A549 (cell line): ENCODE data around the gene KCNK2. TPM values are rescaled to one million over a fixed set of nuclear protein-coding genes. Genes with fewer than 3 reads are reported as not detected.
"Not testable (repeated sequence)": the region's sequence is repeated elsewhere in the genome, so short reads cannot be mapped to it uniquely, and the experiment has no call there.

ENCODE experiments used
- ATAC-seq, 2 experiments: fragments of 200-7000 bp in 1 of 2; fragments of >200 bp in 1 of 2; cut with Nextera tagmentation in 1 of 2; cut with Tn5 transposase in 1 of 2; 3 replicates each; pipeline versions ENCODE4 v1.8.0 to v1.9.1; 2018 to 2020; ENCODE audit warnings: mild to moderate bottlenecking in 1 of 2, moderate library complexity in 1 of 2
- CTCF ChIA-PET: fragments of 300-600 bp; sonication (Branson Sonifier 250); formaldehyde crosslinking; extraction: SDS; loops from one replicate; lab custom pipeline; 2021; ENCODE audit warnings: antibody characterized with exemption, inconsistent platforms; lab: Yijun Ruan, JAX
- POLR2A ChIA-PET: fragments of 350-600 bp; formaldehyde crosslinking; extraction: SDS; loops from one replicate; lab custom pipeline; 2021; ENCODE audit warnings: antibody characterized with exemption, inconsistent platforms; lab: Yijun Ruan, JAX
- DNase-seq, 2 experiments: peaks; one replicate each; pipeline versions ENCODE4 v3.0.0 to v3.0.0-alpha.2; 2011 to 2016; ENCODE audit warnings: low read depth in 1 of 2, low spot score in 1 of 2
- FAIRE-seq: peaks from 2 replicates; lab custom pipeline; 2011; peaks lifted over from hg19 to GRCh38; lab: Jason Lieb, UNC
- H3K27ac ChIP-seq, 2 experiments: fragments of >200 bp; sonication (Bioruptor Twin); formaldehyde crosslinking; 3 replicates each; pipeline ENCODE4 v1.5.1; 2016 to 2017
- H3K4me1 ChIP-seq: fragments of >200 bp; sonication (Bioruptor Twin); formaldehyde crosslinking; 3 replicates; pipeline ENCODE4 v1.6.1; 2016
- H3K4me2 ChIP-seq: fragments of >200 bp; sonication (Bioruptor Twin); formaldehyde crosslinking; 3 replicates; pipeline ENCODE4 v1.6.1; 2016
- H3K4me3 ChIP-seq: fragments of >200 bp; sonication (Bioruptor Twin); formaldehyde crosslinking; 3 replicates; pipeline ENCODE4 v1.5.1; 2016
- H3K9me3 ChIP-seq: fragments of >200 bp; sonication (Bioruptor Twin); formaldehyde crosslinking; 3 replicates; pipeline ENCODE4 v1.6.1; 2016
- BHLHE40 ChIP-seq: IDR thresholded peaks from 2 replicates; pipeline ENCODE4 v1.6.1; 2012; ENCODE audit warnings: low read depth, low read length, inconsistent platforms
- CBX2 ChIP-seq: fragments of 200-600 bp; sonication (generic); IDR thresholded peaks from 2 replicates; pipeline ENCODE4 v1.6.1; 2016; ENCODE audit warnings: low read depth, mild to moderate bottlenecking, borderline replicate concordance
- CEBPB ChIP-seq, 2 experiments: fragments of >200 bp in 1 of 2; sonication (Bioruptor Twin) in 1 of 2; formaldehyde crosslinking in 1 of 2; IDR thresholded peaks; 2 replicates each; pipeline ENCODE4 v1.6.1; 2012 to 2016
- CHD2 ChIP-seq: fragments of 150-350 bp; IDR thresholded peaks from 2 replicates; pipeline ENCODE4 v1.6.1; 2014; ENCODE audit warnings: low read length; ENCODE audit not compliant: partially characterized antibody
- CHD4 ChIP-seq: fragments of 200-600 bp; sonication (generic); IDR thresholded peaks from 2 replicates; pipeline ENCODE4 v1.6.1; 2016; ENCODE audit warnings: antibody characterized with exemption, mild to moderate bottlenecking, borderline replicate concordance
- EHF ChIP-seq: fragments of 250-450 bp; sonication (Bioruptor Pico); IDR thresholded peaks from 2 replicates; pipeline ENCODE4 v1.5.0; 2020; ENCODE audit warnings: mild to moderate bottlenecking
- EP300 ChIP-seq, 2 experiments: fragments of >200 bp; sonication (Bioruptor Twin); formaldehyde crosslinking; IDR thresholded peaks; 2 replicates in 1 of 2; 3 replicates in 1 of 2; pipeline ENCODE4 v1.6.1; 2016 to 2017
- FOSB ChIP-seq: fragments of 250-450 bp; sonication (Bioruptor Pico); IDR thresholded peaks from 2 replicates; pipeline ENCODE4 v1.5.0; 2020; ENCODE audit warnings: mild to moderate bottlenecking, moderate library complexity
- HMGXB4 ChIP-seq: fragments of 250-450 bp; sonication (Bioruptor Pico); IDR thresholded peaks from 2 replicates; pipeline ENCODE4 v1.5.0; 2021; ENCODE audit warnings: mild to moderate bottlenecking, moderate library complexity, borderline replicate concordance
- HOXB5 ChIP-seq: fragments of 250-450 bp; sonication (Bioruptor Pico); IDR thresholded peaks from 2 replicates; pipeline ENCODE4 v1.5.0; 2020; ENCODE audit warnings: mild to moderate bottlenecking, moderate library complexity
- MAZ ChIP-seq: fragments of 150-350 bp; IDR thresholded peaks from 2 replicates; pipeline ENCODE4 v1.6.1; 2014; ENCODE audit warnings: antibody characterized with exemption, low read depth, low read length, borderline replicate concordance
- NFE2L2 ChIP-seq: fragments of 150-350 bp; conservative IDR thresholded peaks from 2 replicates; pipeline ENCODE4 v1.6.1; 2014; ENCODE audit warnings: low read length
- POLR2A ChIP-seq: IDR thresholded peaks from 2 replicates; pipeline ENCODE4 v1.6.1; 2012; ENCODE audit warnings: mild to moderate bottlenecking, low read length
- POLR2AphosphoS2 ChIP-seq: conservative IDR thresholded peaks from 2 replicates; pipeline ENCODE4 v1.6.1; 2012; ENCODE audit warnings: low read length, improper control_type of control experiment, inconsistent platforms
- REST ChIP-seq: fragments of 200-600 bp; sonication (generic); IDR thresholded peaks from 2 replicates; pipeline ENCODE4 v1.6.1; 2016; ENCODE audit warnings: antibody characterized with exemption, mild to moderate bottlenecking, moderate library complexity
- RFX5 ChIP-seq: fragments of 450-650 bp; IDR thresholded peaks from 2 replicates; pipeline ENCODE4 v1.7.1; 2014; ENCODE audit warnings: antibody characterized with exemption, mild to moderate bottlenecking, moderate library complexity
- SREBF2 ChIP-seq: fragments of 450-650 bp; IDR thresholded peaks from 2 replicates; pipeline ENCODE4 v1.6.1; 2014; ENCODE audit warnings: mild to moderate bottlenecking, moderate library complexity
- TFCP2L1 ChIP-seq: fragments of 250-450 bp; sonication (Bioruptor Pico); IDR thresholded peaks from 2 replicates; pipeline ENCODE4 v1.5.0; 2021; ENCODE audit warnings: mild to moderate bottlenecking
- TP53 ChIP-seq: fragments of 250-450 bp; sonication (Bioruptor Pico); IDR thresholded peaks from 2 replicates; pipeline ENCODE4 v1.5.0; 2021; ENCODE audit warnings: mild to moderate bottlenecking, moderate library complexity
- ZSCAN20 ChIP-seq: fragments of 250-450 bp; sonication (Bioruptor Pico); IDR thresholded peaks from 2 replicates; pipeline ENCODE4 v1.8.0; 2022; ENCODE audit warnings: mild to moderate bottlenecking, moderate library complexity
- WGBS: methylation state at CpG from one replicate; pipeline ENCODE4 v1.1.6; 2017; ENCODE audit errors: missing lambda C conversion rate; 5-methylcytosine and 5-hydroxymethylcytosine counted together
- polyA plus RNA-seq, 4 experiments: library from polyadenylated mRNA; depleted of rRNA in 3 of 4; stranded (reverse); fragments of >200 nt; fragmentation: RNase III in 1 of 4; extraction: RNeasy Plus Mini Kit Qiagen cat#74134 plus additional on column Dnase treatment in 1 of 4; gene quantifications; 2 replicates in 3 of 4; 3 replicates in 1 of 4; pipeline ENCODE4 v1.2.3, GENCODE V29; 2011 to 2017
- TF ChIP-seq, protein P1 (sequence below): fragments of >200 bp; sonication (Bioruptor Twin); formaldehyde crosslinking; IDR thresholded peaks from 3 replicates; pipeline ENCODE4 v1.5.1; 2016

Gene KCNK2
- polyA plus RNA-seq, 2 of the 4 experiments (the other 2 are of a cell fraction), result 0.04 TPM; not detected in 1

DNA sequence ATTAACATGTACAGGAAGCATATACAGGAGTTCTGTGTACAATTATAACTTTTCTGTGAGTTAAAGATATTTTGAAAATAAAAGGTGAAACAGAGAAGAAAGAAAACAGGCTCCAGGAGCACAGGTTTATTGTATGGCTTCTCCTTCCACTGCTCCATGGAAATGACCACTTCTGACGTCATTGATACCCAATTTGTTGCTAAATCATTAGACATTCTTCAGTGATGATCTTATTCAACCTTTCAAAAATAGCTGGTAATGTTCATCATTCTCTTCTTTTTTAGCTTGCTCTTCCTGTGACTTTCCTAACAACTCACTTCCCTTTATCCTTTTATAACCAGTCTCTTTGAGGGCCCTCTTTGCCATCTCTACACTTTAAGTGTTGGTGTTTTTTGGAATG is 77.8 kb downstream of the KCNK2 start (continued):
- TF ChIP-seq REST (no peak), HMGXB4 (CRISPR knock-in tag) (no peak), TFCP2L1 (CRISPR knock-in tag) (no peak), CHD2 (no peak), POLR2A (no peak), EHF (CRISPR knock-in tag) (no peak), BHLHE40 (no peak), CHD4 (no peak), HOXB5 (no peak), EP300 (IDR thresholded peaks at IDR 0.05) (no peak)

- H3K4me1 ChIP-seq, DNase-seq, FAIRE-seq, H3K4me3 ChIP-seq, CTCF ChIA-PET, H3K9me3 ChIP-seq, H3K27ac ChIP-seq, POLR2A ChIA-PET, H3K4me2 ChIP-seq, ATAC-seq: not testable (repeated sequence)
- WGBS, result 18% methylated on average over 4 of the region's 4 CpGs
Measured at GRCh38 chr1:215163144-215163543, 80.6 kb downstream of the KCNK2 start.

GRCh38 chr1:215166886-215167285 is 84.3 kb downstream of the KCNK2 start:
- no peak overlapping the region for H3K27ac ChIP-seq
- no peak for FAIRE-seq
- no peak for ATAC-seq
- no peak for TF ChIP-seq CBX2
- TF ChIP-seq ZSCAN20 (CRISPR knock-in tag), result no peak
- TF ChIP-seq NFE2L2, result no peak
- no peak for TF ChIP-seq REST
- no peak for TF ChIP-seq TP53
- no peak for TF ChIP-seq SREBF2
- TF ChIP-seq, protein P1, sequence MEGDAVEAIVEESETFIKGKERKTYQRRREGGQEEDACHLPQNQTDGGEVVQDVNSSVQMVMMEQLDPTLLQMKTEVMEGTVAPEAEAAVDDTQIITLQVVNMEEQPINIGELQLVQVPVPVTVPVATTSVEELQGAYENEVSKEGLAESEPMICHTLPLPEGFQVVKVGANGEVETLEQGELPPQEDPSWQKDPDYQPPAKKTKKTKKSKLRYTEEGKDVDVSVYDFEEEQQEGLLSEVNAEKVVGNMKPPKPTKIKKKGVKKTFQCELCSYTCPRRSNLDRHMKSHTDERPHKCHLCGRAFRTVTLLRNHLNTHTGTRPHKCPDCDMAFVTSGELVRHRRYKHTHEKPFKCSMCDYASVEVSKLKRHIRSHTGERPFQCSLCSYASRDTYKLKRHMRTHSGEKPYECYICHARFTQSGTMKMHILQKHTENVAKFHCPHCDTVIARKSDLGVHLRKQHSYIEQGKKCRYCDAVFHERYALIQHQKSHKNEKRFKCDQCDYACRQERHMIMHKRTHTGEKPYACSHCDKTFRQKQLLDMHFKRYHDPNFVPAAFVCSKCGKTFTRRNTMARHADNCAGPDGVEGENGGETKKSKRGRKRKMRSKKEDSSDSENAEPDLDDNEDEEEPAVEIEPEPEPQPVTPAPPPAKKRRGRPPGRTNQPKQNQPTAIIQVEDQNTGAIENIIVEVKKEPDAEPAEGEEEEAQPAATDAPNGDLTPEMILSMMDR, result no peak
- TF ChIP-seq RFX5, result no peak
- no peak for TF ChIP-seq FOSB (CRISPR knock-in tag)
- TF ChIP-seq CHD2, result no peak
- TF ChIP-seq CEBPB (IDR thresholded peaks at IDR 0.05), result no peak
- TF ChIP-seq MAZ, result no peak
- TF ChIP-seq POLR2AphosphoS2, result no peak
- TF ChIP-seq, all 56 proteins: peak for 0
- Histone ChIP-seq H3K9me3 (no peaks in the 10 kb centered on the region), H3K4me1 (no peaks in the 10 kb centered on the region), H3K4me3 (no peak overlapping the region), H3K4me2 (no peak overlapping the region)
- CTCF ChIA-PET, result no interaction called here
- 14% methylated on average over 3 of the region's 3 CpGs for WGBS
- DNase-seq, result no peak
- POLR2A ChIA-PET, result no interaction called here
